22Rv1 (cell line): Measurements from ENCODE around the gene GPR25.

ENCODE experiments used
- CTCF ChIP-seq: fragments of 450-650 bp; IDR thresholded peaks from 2 replicates; pipeline ENCODE4 v1.5.1; 2017; ENCODE audit warnings: mild to moderate bottlenecking
- ZFX ChIP-seq: fragments of 450-650 bp; IDR thresholded peaks from 2 replicates; pipeline ENCODE4 v1.6.1; 2017; ENCODE audit warnings: antibody characterized with exemption, borderline replicate concordance

- no peak for TF ChIP-seq CTCF
- TF ChIP-seq ZFX = no peak
Observed at GRCh38 chr1:200922406-200922805, 49.6 kb downstream of the GPR25 start.
